Activated T-helper 1 cell treated with Interleukin-2 at 50 U/mL for 16 hours (primary cell): ENCODE data around the gene GATAD2A.
"Not testable (repeated sequence)": the region's sequence is repeated elsewhere in the genome, so short reads cannot be mapped to it uniquely, and the experiment has no call there.

Experiments used
- DNase-seq: peaks from one replicate; pipeline ENCODE4 v3.0.0-alpha.2; 2020; ENCODE audit warnings: low read depth

Gene GATAD2A

DNA sequence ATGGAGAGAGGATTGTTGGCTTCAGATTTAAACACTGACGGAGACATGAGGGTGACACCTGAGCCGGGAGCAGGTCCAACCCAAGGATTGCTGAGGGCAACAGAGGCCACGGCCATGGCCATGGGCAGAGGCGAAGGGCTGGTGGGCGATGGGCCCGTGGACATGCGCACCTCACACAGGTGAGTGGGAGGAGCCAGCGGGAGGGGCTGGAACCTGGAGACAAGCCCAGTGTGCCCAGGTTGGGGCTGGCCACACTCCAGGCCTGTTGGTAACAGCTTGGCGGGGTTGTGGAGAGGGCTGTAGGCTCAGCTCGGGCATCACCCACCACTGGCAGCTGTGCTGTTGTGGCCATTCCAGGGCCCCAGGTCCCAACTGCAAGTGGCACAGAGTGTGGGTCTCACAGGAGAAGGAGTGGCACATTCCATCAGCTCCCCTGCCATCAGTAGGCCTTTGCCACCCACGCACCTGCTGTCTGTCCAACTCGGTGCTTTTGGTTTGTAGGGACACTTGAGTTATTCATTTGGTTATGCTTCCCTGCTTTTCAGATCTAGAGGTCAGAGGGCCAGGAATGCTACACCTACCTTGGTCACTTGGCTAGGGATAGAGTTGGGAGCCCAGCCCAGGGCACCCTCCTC lies 60.1 kb downstream of the GATAD2A start:
- DNase-seq = no peak

DNA sequence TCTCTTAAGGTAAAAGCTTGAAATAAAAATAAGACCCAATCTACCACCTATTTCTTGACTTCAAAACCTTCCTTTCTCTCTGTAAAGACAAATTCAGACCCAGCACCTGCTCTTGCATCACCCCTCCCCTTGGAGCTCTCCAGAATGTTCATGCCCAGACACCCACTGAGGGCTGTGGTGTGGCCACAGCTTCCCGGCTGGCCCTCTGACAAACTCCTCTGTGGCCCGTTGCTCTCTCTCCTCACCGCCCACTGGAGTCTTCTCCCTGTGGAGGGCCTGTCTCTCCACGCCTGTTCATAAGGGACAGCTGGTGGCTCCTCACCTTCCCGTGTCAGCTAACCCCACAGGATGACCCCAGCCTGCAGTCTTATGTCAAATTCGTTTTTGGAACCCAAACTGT lies 60.7 kb downstream of the GATAD2A start:
- no peak for DNase-seq

DNA sequence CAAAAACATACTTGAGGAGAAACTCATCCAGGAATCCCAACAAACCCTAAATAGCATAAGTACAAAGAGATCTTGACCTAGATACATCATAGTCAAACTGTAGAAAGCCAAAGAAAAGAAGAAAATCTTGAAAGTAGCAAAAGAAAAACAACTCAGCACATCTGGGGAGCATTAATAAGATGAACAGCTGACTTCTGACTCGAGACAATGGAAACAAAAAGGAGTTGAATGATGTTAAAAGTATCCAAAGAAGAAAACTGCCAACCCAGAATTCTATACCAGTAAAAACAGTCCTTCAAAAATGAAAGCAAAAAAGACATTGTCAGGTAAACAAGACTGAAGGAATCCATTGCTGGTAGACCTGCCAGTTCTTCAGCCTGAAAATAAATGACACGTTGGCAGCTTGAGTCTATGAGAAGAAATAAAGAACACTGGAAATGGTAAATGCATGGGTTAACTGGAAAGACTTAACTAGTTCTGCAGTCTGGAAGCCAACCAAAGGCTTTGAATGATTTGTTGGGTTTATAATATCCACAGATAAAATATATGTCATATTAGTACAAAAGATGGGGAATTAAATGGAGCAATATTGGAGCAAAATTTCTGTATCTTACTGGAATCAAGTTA lies 63.1 kb downstream of the GATAD2A start:
- no peak for DNase-seq

DNA sequence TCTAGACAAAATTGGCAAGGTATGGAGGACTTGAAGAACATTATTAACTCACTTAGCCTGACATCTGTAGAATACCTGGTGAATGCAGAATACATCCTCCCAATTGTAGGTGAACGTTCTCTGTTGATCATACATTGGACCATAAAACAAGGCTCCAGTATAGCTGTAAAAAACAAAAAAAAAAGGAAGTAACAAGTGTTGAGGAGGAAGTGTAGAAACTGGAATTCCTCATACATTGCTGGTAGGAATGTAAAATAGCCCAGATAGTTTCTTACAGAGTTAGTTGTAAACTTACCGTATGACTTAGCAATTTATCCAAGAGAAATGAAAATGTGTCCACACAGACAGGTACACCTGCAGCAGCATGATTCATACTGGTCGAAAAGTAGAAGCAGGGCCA lies 65.1 kb downstream of the GATAD2A start:
- no peak for DNase-seq

DNA sequence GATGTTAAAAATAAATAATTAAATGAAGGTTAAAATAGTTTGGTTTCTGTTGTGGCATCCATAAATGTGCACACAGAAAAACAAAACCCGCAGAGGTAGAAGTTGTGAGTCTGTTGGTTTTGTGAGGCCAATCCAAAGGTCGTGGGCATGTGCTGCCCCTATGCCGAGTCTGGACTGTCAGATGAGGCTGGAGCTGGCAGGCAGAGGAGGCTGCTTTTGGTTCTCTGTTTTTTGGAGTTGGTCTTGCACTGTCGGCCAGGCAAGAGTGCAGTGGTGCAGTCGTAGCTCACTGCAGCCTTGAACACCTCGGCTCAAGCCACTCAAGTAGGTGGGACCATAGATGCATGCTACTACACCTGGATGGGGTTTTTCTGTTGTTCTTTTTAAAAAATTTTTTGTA lies 66.2 kb downstream of the GATAD2A start:
- DNase-seq = no peak

DNA sequence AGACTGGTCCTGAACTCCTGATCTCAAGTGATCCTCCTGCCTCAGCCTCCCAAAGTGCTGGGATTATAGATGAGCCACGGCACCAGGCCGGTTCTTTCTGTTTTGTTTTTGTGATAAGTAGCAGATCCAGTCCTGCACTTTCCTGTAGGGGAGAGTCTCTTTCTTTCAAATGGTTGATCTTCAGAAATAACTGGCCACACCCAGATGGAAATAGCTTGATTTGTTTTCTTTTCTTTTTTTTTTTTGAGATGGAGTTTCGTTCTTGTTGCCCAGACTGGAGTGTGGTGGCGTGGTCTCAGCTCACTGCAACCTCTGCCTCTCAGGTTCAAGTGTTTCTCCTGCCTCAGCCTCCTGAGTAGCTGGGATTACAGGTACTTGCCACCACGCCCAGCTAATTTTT lies 66.6 kb downstream of the GATAD2A start:
- not testable (repeated sequence) for DNase-seq

DNA sequence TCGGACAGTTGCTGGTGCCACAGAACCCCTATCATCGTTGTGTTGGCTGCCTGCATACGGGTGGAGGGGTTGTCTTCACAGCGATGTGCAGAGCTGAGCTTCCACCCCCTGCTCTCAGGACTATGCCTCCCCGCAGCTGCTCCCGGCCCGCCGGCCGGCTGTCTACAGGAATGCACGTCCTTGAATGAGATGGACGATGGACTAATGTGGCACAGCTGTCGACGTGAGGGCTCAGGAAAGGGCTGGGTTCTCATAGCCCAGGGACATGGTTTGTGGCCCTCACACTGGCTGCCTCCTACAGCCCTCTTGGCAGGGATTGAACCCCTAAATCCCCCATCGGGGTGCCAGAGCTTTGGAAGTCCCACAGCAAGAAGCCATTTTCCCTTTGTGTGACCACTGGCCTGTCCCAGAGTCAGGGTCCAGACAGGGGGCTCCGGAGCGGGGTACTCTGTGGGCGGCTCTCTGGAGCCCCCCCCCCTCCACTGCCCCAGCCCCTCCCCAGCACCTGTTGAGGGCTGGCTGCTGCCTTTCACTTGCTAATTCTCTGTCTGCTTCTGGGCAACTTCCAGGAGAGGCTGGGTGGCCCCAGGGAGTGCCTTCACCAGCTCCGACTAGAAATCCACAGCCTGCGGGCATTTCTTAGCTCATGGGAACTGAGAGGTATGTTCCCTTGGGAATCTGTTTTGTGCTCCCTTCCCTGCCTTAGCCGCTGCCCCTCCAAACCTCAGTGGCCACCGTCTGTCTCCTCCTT lies 69.7 kb downstream of the GATAD2A start:
- DNase-seq = no peak

DNA sequence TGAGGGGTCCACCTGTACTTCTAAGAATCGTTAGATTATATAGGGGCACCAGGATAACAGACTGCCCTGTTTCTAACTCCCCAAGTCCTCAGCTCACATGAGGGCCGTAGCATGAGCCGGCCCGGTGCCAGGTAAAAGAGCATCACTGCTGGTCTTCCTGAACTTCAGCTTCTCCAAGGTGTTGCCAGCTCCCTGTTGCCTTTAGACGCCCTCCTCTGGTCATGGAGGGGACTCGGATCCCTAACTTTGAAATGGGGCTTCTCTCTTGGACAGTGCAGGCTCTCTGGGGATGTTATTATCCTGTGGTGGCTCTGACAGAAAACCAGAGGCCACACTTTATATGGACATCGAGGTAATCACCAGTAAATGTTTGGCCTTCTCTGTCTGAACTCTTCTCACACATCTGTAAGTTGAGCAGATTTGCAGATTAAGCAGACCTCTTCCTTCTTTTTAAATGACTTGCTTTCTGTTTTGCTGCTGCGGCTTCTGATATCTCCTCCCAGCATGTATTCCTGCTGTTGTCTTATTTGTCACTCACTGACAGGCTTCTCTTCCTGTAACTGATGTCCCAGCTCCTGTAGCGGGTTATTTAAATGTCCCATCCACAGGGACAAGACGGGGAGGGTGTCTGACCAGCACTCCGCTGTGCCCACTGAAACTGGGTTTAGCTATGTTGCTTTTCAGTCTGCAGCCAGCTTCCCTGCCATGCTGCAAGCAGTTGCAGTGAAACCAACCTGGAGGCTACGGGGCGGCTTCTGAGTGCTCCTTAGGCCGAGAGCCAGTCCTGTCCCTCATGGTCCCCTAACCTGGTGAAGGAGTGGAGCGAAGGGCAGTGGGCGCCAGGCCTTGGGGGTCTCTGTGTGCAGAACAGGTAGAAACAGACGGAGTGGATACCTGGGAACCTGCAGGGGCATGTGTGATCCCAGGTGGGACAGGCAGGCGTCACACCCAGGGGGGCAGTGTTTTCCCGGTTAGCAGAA lies 70.7 kb downstream of the GATAD2A start:
- DNase-seq = no peak

DNA sequence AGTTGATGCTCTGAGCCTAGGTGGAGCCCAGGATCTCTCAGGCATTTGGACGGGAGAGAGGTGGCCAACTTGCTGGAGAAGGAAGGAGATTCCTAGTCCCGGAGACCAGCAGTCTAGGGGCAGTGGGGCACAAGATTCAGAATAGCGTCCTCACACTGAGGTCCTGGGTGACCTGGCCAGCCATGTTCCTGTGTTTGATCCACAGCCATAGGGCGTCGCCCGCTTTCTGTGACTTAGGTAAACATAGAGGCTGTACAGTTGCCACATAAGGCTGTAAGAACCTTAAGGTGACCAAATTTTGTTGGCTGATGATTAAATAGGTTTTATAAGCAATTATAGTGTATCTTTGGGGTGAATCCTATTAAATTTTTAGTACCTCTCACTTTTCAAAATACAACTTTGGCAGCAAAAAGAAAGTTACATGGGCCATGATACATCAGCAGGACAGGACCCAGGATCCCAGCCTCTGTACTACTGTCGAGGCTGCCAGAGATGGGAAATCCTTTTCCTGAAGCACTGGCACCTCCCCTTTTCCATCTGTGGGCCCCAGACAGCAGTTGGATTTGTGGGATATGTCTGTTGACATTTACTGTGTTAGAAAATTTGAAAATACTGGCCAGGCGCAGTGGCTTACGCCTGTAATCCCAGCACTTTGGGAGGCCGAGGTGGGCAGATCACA lies 72.4 kb downstream of the GATAD2A start:
- DNase-seq = no peak

DNA sequence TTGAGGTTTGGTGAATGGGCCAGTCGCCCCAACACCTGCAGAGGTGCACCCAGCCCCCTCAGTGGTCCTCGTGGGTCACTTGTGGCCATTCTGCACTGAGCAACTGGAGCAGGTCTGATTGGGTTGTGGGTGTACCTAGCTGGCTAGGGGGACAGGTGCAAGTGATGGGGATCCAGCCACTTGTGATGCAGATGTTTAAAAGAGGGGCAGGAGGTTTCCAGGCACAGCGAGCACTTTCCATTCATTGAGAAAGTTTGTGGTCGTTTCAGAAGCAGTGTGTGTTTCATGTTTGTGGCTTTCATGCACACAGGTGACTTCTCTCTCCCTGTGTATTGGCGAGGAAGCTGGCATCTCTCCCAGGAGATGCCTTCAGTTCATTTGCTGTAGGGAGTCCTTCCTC lies 75.2 kb downstream of the GATAD2A start:
- DNase-seq = no peak

DNA sequence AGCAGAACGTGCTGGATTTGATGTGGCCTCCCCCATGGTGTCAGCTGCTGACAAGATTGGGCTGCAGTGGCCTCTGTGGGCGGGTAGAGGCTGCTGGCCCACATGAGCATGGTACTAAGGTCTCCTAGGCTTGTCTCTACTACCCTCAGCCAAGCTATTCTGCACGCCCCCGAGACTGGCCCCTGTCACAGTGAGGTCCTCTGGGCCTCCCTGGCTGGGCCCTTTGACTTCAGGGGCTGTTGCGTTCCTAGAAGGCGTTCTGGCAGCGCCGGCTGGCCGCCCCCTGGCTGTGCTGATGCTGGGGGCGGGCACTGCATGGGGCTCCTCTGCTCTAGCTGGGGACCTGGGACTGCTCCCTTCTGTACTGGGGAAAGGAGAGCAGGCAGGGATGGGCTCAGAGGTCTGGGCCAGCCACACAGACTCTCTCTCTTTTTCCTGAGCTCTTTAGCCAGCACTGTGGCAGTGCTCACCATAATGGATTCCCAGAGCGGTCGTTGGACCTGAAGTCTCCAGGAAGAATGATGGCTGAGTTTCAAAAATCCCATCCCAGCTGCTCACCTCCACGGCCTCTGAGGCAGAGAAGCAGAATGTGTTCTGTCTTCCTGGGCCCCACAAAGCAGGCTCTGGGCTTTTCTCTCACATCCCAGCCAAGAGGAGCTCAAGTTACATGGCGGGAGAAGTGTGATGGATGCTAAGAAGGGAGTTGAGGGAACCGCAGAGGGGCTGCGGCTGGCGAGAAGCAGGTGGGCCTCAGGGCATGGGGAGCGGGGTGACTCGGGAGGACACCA lies 77.5 kb downstream of the GATAD2A start:
- DNase-seq = no peak

DNA sequence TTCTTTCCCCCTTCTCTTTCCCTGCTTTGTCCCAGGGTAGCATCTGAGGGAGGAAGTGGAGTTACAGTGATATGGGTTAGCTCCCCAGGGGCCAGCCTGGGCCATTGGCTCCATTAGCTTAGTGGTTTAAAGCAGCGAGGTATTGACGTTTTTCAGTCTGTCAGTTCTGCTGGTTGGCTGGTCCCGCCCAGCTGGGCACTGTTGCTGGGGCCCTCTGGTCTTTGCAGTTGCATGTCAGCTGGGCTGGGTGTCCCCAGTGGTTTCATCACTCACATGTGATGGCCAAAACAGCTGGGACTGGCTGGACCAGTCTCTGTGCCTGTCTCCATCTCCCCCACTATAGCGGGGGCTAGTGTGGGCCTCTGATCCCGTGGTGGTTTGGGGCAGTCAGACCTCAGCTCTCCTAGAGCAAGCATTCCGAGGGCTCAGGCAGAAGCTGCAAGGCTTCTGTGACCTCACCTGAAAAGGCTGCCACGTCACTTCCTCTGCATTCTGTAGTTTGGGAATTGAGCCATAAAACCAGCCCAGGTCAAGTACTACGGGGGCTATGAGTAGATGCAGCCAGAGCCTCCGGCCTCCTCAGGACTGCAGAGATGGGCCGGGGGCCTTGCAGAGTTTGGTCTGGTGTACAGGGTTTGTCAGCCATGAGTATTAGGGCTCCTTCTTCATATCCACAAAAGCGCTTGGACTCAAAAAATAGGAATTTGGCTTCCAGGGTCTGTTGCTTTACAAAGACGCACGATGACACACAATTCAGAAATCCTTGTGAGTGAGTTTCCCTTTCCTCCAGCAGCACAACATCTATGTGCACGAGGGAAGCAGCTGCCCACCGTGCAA lies 79.9 kb downstream of the GATAD2A start:
- DNase-seq = no peak

DNA sequence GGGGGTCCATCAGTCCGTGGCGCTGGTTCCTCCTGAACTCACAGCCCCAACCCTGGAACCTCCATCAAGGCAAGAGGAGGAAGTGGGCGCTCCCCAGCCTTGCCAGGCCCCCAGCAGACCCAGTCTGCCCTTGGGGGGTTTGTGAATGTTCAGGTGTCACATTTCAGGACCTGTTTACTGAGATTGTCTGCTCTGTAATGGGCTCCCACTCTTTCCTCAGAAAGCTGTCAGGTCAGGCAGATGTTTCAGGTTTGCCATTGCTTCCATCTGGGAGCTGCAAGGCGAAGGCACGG lies 80.5 kb downstream of the GATAD2A start:
- DNase-seq = no peak

DNA sequence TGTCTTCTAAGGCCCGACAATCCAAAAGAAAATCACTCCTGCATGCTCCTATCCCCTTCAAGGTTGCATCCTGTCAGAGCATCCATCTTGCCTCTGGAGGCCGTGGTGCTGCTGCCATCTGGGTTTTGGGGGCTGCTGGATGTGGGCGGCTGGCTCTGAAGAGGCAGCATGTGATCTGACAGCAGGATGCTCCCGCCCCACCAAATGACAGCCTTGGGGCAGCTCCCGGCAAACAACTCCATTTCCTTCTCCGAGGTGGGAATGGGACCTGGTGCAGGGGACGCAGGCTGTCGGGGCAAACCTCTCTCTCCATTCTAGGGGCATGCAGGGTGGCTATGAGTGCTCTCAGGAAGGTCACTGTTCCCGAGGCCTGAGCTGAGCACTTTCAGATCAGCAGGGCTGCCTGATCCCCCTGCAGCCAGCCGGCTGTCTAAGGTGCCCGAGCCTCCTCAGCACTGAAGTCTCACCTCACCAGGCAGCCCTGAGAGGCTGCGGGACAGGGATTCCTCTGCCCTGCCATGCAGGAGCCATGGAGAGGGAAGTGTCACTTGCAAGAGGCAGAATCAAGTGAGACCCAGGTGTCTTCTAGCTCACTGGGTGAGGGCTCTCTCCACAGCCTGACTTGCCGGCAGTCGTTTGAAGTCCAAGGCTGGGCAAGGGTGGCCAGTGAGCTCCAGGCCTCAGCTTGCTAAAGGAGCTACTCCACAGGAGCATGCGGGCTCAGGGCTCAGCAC lies 81.0 kb downstream of the GATAD2A start:
- DNase-seq = no peak

DNA sequence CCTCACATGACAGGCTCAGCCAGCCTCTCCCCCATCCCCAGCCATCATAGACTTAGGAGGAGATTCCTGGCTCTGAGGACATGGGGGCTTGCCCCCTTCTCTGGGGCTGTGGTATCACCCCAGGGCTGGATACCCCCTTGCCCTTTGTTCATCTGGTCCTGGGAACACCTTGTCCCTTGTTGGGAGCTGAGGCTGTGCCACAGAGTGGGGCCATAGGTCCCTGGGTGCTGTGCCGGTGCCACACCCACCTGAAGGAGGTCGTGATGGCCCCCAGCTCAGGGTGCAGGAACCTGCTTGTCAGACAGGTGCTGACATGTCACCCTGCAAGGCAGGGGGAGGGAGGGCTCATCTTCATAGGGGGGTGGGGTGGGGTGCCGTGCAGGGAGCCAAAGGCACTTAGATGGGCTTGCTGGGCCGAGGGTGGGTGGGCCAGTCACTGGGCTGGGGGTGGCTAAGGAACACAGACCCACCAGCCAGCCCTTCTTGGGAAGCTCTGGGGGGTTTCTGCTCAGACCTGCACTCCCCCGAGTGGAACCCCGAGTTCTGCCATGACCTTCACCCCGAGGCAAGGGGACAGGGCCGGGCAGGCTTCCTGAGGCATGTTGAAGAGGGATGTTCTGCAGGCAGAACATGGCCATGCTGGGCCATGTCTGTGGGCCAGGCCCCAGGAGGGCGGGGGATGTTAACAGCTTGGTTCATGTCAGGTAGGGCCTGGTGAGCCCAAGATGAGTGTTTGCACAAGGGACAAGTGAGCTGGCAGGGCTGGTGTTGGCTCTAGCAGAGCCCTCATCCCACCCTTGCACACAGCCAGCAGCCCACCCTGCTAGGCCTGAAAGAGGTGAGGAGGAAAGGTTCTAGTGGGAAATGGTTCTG lies 81.8 kb downstream of the GATAD2A start:
- no peak for DNase-seq

DNA sequence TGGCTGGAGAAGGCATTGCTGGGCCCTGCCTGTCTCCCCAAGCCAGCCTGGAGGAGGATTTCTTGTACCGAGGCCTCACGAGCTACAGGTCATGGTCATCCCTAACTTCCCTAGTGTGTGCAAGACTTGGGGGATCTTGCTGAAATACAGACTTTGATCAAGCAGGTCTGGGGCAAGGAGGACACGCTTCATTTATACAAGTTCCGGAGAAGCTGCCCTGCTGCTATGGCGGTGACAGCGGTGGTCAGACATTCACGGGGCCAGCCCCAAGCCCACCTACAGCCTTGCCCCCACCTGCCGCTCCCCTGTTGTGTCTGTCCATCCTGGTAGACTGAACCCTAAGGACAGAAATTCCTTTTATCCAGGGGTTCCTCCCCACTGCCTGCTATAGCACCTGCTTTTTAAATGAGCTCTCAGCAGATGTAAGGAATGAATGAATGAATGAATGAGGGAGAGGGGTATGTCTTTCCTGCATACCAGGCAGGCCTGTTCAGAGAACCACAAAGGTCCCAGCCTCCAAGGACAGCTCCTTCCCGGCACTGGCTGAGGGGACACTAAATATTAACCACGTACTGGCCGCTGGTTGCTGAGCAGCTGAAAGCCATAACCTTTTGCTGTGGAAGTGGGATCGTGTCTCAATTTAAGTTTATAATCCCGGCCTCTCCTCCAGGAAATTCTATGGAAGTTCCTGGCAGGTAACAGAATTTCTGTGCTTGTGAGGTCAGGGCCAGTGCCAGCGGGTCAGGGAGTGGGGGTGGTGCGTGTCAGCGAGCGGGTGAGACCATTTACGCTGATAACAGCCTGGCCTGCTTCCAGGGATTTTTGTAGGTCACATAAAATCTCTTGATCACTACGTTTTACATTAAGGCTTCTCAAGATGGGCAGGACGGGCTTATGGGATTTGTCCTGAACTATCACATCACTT lies 82.7 kb downstream of the GATAD2A start:
- DNase-seq = no peak
